Chondrocyte (in vitro differentiated cells): ENCODE measurements around the gene UCHL5. TPM values are rescaled to one million over a fixed set of nuclear protein-coding genes. Genes with fewer than 3 reads are reported as not detected.
"Not testable (repeated sequence)": the region's sequence is repeated elsewhere in the genome, so short reads cannot be mapped to it uniquely, and the experiment has no call there.

Source experiments
- DNase-seq: peaks from one replicate; pipeline ENCODE4 v3.0.0; 2021; ENCODE audit warnings: mixed read lengths, low spot score
- H3K27ac Mint-ChIP-seq: one replicate; pipeline ENCODE4 v1.8.0; 2021; ENCODE audit warnings: mild to moderate bottlenecking, moderate library complexity, mixed read lengths; ENCODE audit not compliant: unreplicated experiment
- H3K27me3 Mint-ChIP-seq: 2 replicates; pipeline ENCODE4 v1.8.0; 2021; ENCODE audit warnings: low read depth, mixed read lengths
- H3K36me3 Mint-ChIP-seq: 2 replicates; pipeline ENCODE4 v1.8.0; 2021; ENCODE audit warnings: low read depth, mixed read lengths
- H3K4me1 Mint-ChIP-seq: 2 replicates; pipeline ENCODE4 v1.8.0; 2021; ENCODE audit warnings: low read depth, mild to moderate bottlenecking, mixed read lengths
- H3K4me3 Mint-ChIP-seq: one replicate; pipeline ENCODE4 v1.8.0; 2021; ENCODE audit warnings: mild to moderate bottlenecking, moderate library complexity, mixed read lengths; ENCODE audit not compliant: unreplicated experiment
- H3K9me3 Mint-ChIP-seq: 2 replicates; pipeline ENCODE4 v1.8.0; 2021; ENCODE audit warnings: low read depth, mixed read lengths
- CTCF ChIP-seq: fragments of 200-600 bp; sonication (generic); IDR thresholded peaks from 2 replicates; pipeline ENCODE4 v1.5.0; 2021; ENCODE audit warnings: antibody characterized with exemption, mild to moderate bottlenecking, moderate library complexity
- total RNA-seq: library from RNA; stranded (reverse); gene quantifications from 3 replicates; pipeline ENCODE4 v1.2.1, GENCODE V29; 2021

The UCHL5 gene
- total RNA-seq, 1 donor from 2014 or later, result 23.8 TPM

- Mint-ChIP-seq H3K4me3 (no peak overlapping the region), H3K36me3 (peaks cover 15% of the 10 kb centered on the region), H3K9me3 (peaks cover 18% of the 10 kb centered on the region)
These were observed 60.6 kb downstream of the UCHL5 start for GRCh38 chr1:192998536-192998935.

GRCh38 chr1:192994141-192994540, 65.0 kb downstream of the UCHL5 start:
- no peak for TF ChIP-seq CTCF
- Mint-ChIP-seq H3K36me3 (peaks cover 4% of the 10 kb centered on the region), H3K4me3 (no peak overlapping the region), H3K27ac (peak overlapping the region; percentile 83), H3K9me3 (peaks cover 14% of the 10 kb centered on the region), H3K27me3 (no peaks in the 10 kb centered on the region), H3K4me1 (peaks cover 13% of the 10 kb centered on the region)
- no peak for DNase-seq

More at GRCh38 chr1:192998536-192998935, 60.6 kb downstream of the UCHL5 start:
- TF ChIP-seq CTCF, result peak; percentile 55
- DNase-seq, result no peak
- peaks cover 9% of the 10 kb centered on the region for H3K4me1 Mint-ChIP-seq
- no peak overlapping the region for H3K27ac Mint-ChIP-seq
- H3K27me3 Mint-ChIP-seq, result no peaks in the 10 kb centered on the region

GRCh38 chr1:192993426-192994085, 65.6 kb downstream of the UCHL5 start:
- DNase-seq, result no peak
- no peak overlapping the region for H3K4me3 Mint-ChIP-seq
- H3K4me1 Mint-ChIP-seq, result peaks cover 13% of the 10 kb centered on the region
- peaks cover 2% of the 10 kb centered on the region for H3K36me3 Mint-ChIP-seq
- H3K27me3 Mint-ChIP-seq, result no peaks in the 10 kb centered on the region
- TF ChIP-seq CTCF, result no peak
- H3K27ac Mint-ChIP-seq, result peak overlapping the region; percentile 83
- peaks cover 8% of the 10 kb centered on the region for H3K9me3 Mint-ChIP-seq

- not testable (repeated sequence) for H3K27me3 Mint-ChIP-seq
These were observed 72.3 kb downstream of the UCHL5 start for GRCh38 chr1:192986748-192987334.

GRCh38 chr1:192986110-192986747, 72.9 kb downstream of the UCHL5 start:
- no peak for DNase-seq
- Mint-ChIP-seq H3K36me3 (peaks cover 3% of the 10 kb centered on the region), H3K4me3 (no peak overlapping the region), H3K27me3 (no peaks in the 10 kb centered on the region), H3K27ac (no peak overlapping the region), H3K4me1 (no peaks in the 10 kb centered on the region), H3K9me3 (no peaks in the 10 kb centered on the region)
- TF ChIP-seq CTCF, result no peak

More at GRCh38 chr1:192986748-192987334, 72.3 kb downstream of the UCHL5 start:
- H3K4me1 Mint-ChIP-seq, H3K36me3 Mint-ChIP-seq, H3K27ac Mint-ChIP-seq, DNase-seq, H3K9me3 Mint-ChIP-seq, H3K4me3 Mint-ChIP-seq: not testable (repeated sequence)
